Measurements from ENCODE around the gene UGT1A9. TPM values are rescaled to one million over a fixed set of nuclear protein-coding genes. Genes with fewer than 3 reads are reported as not detected.
"Not testable (repeated sequence)": the region's sequence is repeated elsewhere in the genome, so short reads cannot be mapped to it uniquely, and the experiment has no call there.

The UGT1A9 gene
- 1.5 TPM for total RNA-seq

GRCh38 chr2:233671290-233672161 is at the start of gene UGT1A9:
Gene UGT1A9 (plus strand): TSS chr2:233671898. CDS start chr2:233671935, 37 bp downstream.
- DNase-seq (ENCODE audit: low spot score), result no peak

GRCh38 chr2:233627331-233628025 is 44.2 kb upstream of the UGT1A9 start:
- DNase-seq (ENCODE audit: low spot score), result no peak

GRCh38 chr2:233636306-233636705 is 35.4 kb upstream of the UGT1A9 start, which contains the start of gene UGT1A10:
Gene UGT1A10 (plus strand): TSS chr2:233636448. CDS start chr2:233636523, 75 bp downstream.
- not testable (repeated sequence) for DNase-seq (ENCODE audit: low spot score)

GRCh38 chr2:233638836-233639235 is 32.9 kb upstream of the UGT1A9 start:
- no peak for DNase-seq (ENCODE audit: low spot score)

- no peak for DNase-seq (ENCODE audit: low spot score)
Measured at GRCh38 chr2:233639860-233640259, 31.8 kb upstream of the UGT1A9 start.

- no peak for DNase-seq (ENCODE audit: low spot score)
Measured at GRCh38 chr2:233643128-233643527, 28.6 kb upstream of the UGT1A9 start.

- DNase-seq (ENCODE audit: low spot score), result not testable (repeated sequence)
Measured at GRCh38 chr2:233646033-233646432, 25.7 kb upstream of the UGT1A9 start.

- peak; percentile 80 for DNase-seq (ENCODE audit: low spot score)
Measured at GRCh38 chr2:233650981-233651380, 20.7 kb upstream of the UGT1A9 start.

- no peak for DNase-seq (ENCODE audit: low spot score)
Measured at GRCh38 chr2:233651430-233651829, 20.3 kb upstream of the UGT1A9 start.

GRCh38 chr2:233654501-233654900 is 17.2 kb upstream of the UGT1A9 start:
- DNase-seq (ENCODE audit: low spot score), result no peak

- no peak for DNase-seq (ENCODE audit: low spot score)
Measured at GRCh38 chr2:233655043-233655442, 16.7 kb upstream of the UGT1A9 start.

GRCh38 chr2:233655943-233656342 is 15.8 kb upstream of the UGT1A9 start:
- not testable (repeated sequence) for DNase-seq (ENCODE audit: low spot score)

GRCh38 chr2:233656443-233656842 is 15.3 kb upstream of the UGT1A9 start:
- DNase-seq (ENCODE audit: low spot score), result no peak

GRCh38 chr2:233658610-233659009 is 13.1 kb upstream of the UGT1A9 start:
- DNase-seq (ENCODE audit: low spot score), result no peak

GRCh38 chr2:233663911-233664310 is 7.8 kb upstream of the UGT1A9 start:
- no peak for DNase-seq (ENCODE audit: low spot score)

- no peak for DNase-seq (ENCODE audit: low spot score)
Measured at GRCh38 chr2:233668605-233669260, 3.0 kb upstream of the UGT1A9 start.

- DNase-seq (ENCODE audit: low spot score), result no peak
Measured at GRCh38 chr2:233672886-233673285, 1.2 kb downstream of the UGT1A9 start.

GRCh38 chr2:233673896-233674295 is 2.2 kb downstream of the UGT1A9 start:
- DNase-seq (ENCODE audit: low spot score), result no peak

GRCh38 chr2:233674314-233674713 is 2.6 kb downstream of the UGT1A9 start:
- no peak for DNase-seq (ENCODE audit: low spot score)

GRCh38 chr2:233674995-233675394 is 3.3 kb downstream of the UGT1A9 start:
- no peak for DNase-seq (ENCODE audit: low spot score)

- no peak for DNase-seq (ENCODE audit: low spot score)
Measured at GRCh38 chr2:233676046-233676445, 4.3 kb downstream of the UGT1A9 start.

- DNase-seq (ENCODE audit: low spot score), result no peak
Measured at GRCh38 chr2:233679196-233679595, 7.5 kb downstream of the UGT1A9 start.

All from ureter (tissue), 1 donor.